Spinal cord (tissue), 10 donors: ENCODE data around the gene KCNH1. TPM values are rescaled to one million over a fixed set of nuclear protein-coding genes. Genes with fewer than 3 reads are reported as not detected.

Source experiments
- DNase-seq, 6 donors: peaks; one replicate each; pipeline versions ENCODE4 v3.0.0 to v3.0.0-alpha.2; 2013 to 2015; ENCODE audit warnings: low spot score in 6 of 6, low read depth in 4 of 6
- H3K27ac ChIP-seq: one replicate; pipeline ENCODE4 v1.5.1; 2013; ENCODE audit warnings: low read depth, low read length, control low read depth
- H3K27me3 ChIP-seq: one replicate; pipeline ENCODE4 v1.6.1; 2013; ENCODE audit warnings: low read length; ENCODE audit not compliant: control insufficient read depth, insufficient read depth
- H3K36me3 ChIP-seq: one replicate; pipeline ENCODE4 v1.6.1; 2013; ENCODE audit warnings: low read length; ENCODE audit not compliant: control insufficient read depth, insufficient read depth
- H3K4me1 ChIP-seq: one replicate; pipeline ENCODE4 v1.6.1; 2013; ENCODE audit warnings: low read length; ENCODE audit not compliant: control insufficient read depth, insufficient read depth
- H3K4me3 ChIP-seq: one replicate; pipeline ENCODE4 v1.5.1; 2013; ENCODE audit warnings: low read depth, low read length, control low read depth
- H3K9me3 ChIP-seq: one replicate; pipeline ENCODE4 v1.6.1; 2013; ENCODE audit warnings: low read length; ENCODE audit not compliant: control insufficient read depth, insufficient read depth
- WGBS: methylation state at CpG from one replicate; pipeline ENCODE4 v1.1.5; 2013; ENCODE audit warnings: missing lambda C conversion rate; ENCODE audit not compliant: insufficient coverage; 5-methylcytosine and 5-hydroxymethylcytosine counted together
- long read RNA-seq, 4 donors: transcript quantifications; one replicate each; lab custom pipeline, GENCODE V29; 2026
- polyA plus RNA-seq, 2 donors: library from polyadenylated mRNA; unstranded; fragments of 120-200 nt; gene quantifications; one replicate each; pipeline ENCODE4 v1.2.1, GENCODE V29; 2013; ENCODE audit not compliant: insufficient read length in 2 of 2
- total RNA-seq, 2 donors: library from RNA; depleted of rRNA in 1 of 2; stranded (reverse); fragments of 120-200 nt in 1 of 2; fragments of >200 nt in 1 of 2; gene quantifications; one replicate each; pipeline versions ENCODE4 v1.2.3 to v1.2.4, GENCODE V29; 2013 to 2014
- donor health status: healthy.

The KCNH1 gene, protein sequence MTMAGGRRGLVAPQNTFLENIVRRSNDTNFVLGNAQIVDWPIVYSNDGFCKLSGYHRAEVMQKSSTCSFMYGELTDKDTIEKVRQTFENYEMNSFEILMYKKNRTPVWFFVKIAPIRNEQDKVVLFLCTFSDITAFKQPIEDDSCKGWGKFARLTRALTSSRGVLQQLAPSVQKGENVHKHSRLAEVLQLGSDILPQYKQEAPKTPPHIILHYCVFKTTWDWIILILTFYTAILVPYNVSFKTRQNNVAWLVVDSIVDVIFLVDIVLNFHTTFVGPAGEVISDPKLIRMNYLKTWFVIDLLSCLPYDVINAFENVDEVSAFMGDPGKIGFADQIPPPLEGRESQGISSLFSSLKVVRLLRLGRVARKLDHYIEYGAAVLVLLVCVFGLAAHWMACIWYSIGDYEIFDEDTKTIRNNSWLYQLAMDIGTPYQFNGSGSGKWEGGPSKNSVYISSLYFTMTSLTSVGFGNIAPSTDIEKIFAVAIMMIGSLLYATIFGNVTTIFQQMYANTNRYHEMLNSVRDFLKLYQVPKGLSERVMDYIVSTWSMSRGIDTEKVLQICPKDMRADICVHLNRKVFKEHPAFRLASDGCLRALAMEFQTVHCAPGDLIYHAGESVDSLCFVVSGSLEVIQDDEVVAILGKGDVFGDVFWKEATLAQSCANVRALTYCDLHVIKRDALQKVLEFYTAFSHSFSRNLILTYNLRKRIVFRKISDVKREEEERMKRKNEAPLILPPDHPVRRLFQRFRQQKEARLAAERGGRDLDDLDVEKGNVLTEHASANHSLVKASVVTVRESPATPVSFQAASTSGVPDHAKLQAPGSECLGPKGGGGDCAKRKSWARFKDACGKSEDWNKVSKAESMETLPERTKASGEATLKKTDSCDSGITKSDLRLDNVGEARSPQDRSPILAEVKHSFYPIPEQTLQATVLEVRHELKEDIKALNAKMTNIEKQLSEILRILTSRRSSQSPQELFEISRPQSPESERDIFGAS
- total RNA-seq = 1 to 10 TPM; 2.6 to 8.6 TPM
- polyA plus RNA-seq = 1 to 10 TPM; 3.8 to 3.9 TPM
- long read RNA-seq, donor 1 = 0 reads
- long read RNA-seq, donor 2 = 0 reads
- long read RNA-seq, donor 3, partial matches to known transcripts = 0 of 1 reads
- long read RNA-seq, donor 3, other reads (novel, unspliced or antisense) = 0 of 1 reads
- long read RNA-seq, donor 4 = 0 reads

DNA sequence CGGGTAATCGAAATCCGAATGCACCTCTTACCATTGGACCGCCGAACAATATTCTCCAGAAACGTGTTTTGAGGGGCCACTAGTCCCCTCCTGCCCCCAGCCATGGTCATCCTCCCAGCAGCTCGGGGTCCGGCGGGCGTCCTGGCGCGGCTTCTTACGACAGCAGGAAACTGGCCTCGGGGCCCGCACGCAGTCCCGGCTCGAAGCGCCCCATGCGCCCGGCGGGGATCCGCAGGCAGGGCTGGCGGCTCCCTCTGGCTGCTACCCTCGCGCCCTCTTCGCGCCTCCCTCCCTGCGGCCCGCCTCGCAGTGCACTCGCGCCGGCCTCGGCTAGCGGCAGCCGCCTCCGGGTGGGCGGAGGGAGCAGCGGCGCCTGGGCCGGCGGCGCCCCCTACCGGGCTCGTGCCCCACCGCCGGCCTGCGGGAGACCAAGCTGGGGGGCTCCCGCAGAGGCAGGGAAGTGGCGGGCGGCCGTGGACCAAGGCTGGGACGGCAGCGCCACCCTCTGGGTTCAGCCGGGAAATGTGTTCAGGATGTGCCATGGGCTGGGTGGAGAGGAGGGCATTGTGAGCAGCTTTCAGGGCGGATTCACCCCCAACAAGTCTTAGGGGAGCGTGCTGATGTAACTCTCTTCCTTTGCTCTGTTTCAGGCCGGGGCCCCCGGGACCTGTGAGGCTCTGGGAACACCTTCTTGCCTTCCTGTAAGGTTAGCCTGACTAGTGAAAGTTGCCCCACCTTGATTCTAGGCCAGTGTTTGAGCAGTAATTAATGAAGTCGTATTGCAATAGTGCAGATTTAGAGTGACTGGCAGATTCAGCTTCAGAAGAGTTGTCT, at the start of gene KCNH1:
KCNH1 (minus strand) TSS at position 313 of the 834 bp plus-strand sequence; CDS start at position 110, 203 bp downstream.
- H3K9me3 ChIP-seq = no peaks in the 10 kb centered on the region
- peaks cover 21% of the 10 kb centered on the region for H3K27me3 ChIP-seq
- H3K36me3 ChIP-seq = no peaks in the 10 kb centered on the region
- peak within 1 kb of the TSS; percentile 51 for H3K4me3 ChIP-seq
- H3K27ac ChIP-seq = no peak within 1 kb of the TSS
- peak; percentile 57 to 95 (median 82) for DNase-seq
- H3K4me1 ChIP-seq = peaks cover 12% of the 10 kb centered on the region
- 2% methylated on average over 61 of the region's 61 CpGs for WGBS

DNA sequence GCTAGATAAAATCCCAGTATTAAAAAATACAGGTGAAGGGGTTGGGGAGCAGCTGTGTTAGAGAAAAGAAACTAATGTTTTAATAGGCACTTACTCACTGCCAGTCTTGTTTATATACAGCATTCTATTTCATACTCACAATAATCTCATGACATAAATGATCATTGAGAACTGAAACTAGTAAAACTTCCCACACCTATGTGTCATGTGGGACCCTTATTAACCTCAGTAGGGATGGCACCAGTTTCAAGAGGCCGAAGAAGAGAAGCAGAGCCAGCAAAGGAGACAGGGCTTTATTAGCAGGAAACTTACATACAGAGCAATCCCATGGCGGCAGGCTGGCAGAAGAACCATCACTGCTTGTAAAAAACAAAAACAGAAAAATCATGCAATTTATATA, 48.8 kb upstream of the KCNH1 start:
- Histone ChIP-seq H3K27me3 (no peaks in the 10 kb centered on the region), H3K4me3 (no peak overlapping the region), H3K4me1 (no peaks in the 10 kb centered on the region), H3K9me3 (no peaks in the 10 kb centered on the region), H3K27ac (no peak overlapping the region), H3K36me3 (no peaks in the 10 kb centered on the region)
- WGBS = 100% methylated on average over 2 of the region's 2 CpGs
- DNase-seq = no peak

DNA sequence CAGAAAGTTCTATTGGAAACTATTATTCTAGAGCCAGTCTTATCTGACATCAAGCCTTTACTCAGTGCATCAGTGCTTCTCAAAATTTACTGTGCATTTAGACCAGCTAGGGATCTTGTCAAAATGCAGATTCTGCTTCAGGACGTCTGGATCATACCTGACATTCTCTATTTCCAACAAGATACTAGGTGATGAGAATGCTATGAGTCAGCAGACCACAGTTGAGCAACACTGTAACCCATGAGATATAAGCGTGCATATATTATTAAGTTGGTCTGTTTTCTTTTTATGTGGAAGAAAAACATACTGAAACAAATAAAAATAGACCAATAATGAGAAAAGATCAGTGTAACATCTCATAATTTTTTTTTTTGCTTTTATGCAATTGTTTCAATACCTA, 40.4 kb upstream of the KCNH1 start:
- no CpG with 5 or more reads among the region's 2 CpGs for WGBS
- DNase-seq = no peak
- H3K27me3 ChIP-seq = no peaks in the 10 kb centered on the region
- no peaks in the 10 kb centered on the region for H3K4me1 ChIP-seq
- no peaks in the 10 kb centered on the region for H3K36me3 ChIP-seq
- H3K4me3 ChIP-seq = no peak overlapping the region
- H3K9me3 ChIP-seq = peaks cover 5% of the 10 kb centered on the region
- H3K27ac ChIP-seq = no peak overlapping the region

DNA sequence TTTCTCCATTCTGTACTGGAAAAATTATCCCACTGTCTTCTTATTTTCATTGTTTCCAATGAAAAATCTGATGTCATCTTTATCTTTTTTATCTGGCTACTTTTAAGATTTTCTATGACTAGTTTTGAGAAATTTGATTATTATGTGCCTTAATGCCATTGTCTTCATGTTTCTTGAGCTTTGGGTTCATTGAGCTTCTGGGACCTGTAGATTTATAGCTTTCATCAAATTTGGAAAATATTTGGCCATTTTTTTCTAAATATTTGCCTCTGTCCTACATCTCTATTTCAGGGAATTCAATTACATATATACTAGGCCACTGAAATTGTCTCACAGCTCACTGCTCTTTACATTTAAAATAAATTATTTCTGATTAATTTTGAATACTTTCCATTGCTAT, 38.7 kb upstream of the KCNH1 start:
- Histone ChIP-seq H3K27ac (no peak overlapping the region), H3K9me3 (peaks cover 7% of the 10 kb centered on the region), H3K4me3 (no peak overlapping the region), H3K4me1 (no peaks in the 10 kb centered on the region), H3K36me3 (no peaks in the 10 kb centered on the region), H3K27me3 (no peaks in the 10 kb centered on the region)
- no peak for DNase-seq

DNA sequence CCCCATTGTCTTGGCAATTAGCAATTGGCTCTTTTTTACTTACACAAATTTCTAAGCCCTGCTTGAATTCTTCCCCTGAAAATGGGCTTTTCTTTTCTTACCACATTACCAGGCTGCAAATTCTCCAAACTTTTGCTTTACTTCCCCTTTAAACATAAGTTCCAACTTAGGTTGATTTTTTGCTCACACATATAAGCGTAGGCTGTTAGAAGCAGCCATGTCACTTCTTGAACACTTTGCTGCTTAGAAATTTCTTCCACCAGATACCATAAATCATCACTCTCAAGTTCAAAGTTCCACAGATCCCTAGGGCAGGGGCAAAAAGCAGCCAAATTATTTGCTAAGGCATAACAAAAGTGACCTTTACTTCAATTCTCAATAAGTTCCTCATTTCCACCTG, 35.4 kb upstream of the KCNH1 start:
- Histone ChIP-seq H3K4me3 (no peak overlapping the region), H3K27ac (no peak overlapping the region), H3K36me3 (no peaks in the 10 kb centered on the region), H3K27me3 (no peaks in the 10 kb centered on the region), H3K9me3 (peaks cover 7% of the 10 kb centered on the region), H3K4me1 (no peaks in the 10 kb centered on the region)
- 91% methylated on average over 1 of the region's 1 CpG for WGBS
- DNase-seq = no peak

DNA sequence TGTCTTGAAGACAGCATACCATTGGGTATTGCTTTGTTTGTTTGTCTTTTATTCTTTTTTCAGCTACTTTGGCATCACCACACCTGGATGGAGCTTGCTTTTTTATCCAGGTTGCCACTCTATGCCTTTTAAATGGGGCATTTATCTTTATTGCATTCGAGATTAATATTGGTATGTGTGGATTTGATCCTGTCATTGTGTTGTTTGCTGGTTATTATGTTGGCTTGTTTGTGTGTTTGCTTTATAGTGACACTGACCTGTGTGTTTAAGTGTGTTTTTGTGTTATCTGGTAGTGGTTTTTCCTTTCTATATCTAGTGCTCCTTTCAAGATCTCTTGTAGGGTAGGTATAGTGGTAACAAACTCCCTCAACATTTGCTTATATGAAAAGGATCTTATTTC, 24.9 kb upstream of the KCNH1 start:
- Histone ChIP-seq H3K36me3 (no peaks in the 10 kb centered on the region), H3K27me3 (no peaks in the 10 kb centered on the region), H3K4me3 (no peak overlapping the region), H3K27ac (no peak overlapping the region), H3K9me3 (peaks cover 2% of the 10 kb centered on the region), H3K4me1 (no peaks in the 10 kb centered on the region)
- WGBS = 80% methylated on average over 1 of the region's 1 CpG
- DNase-seq = no peak

DNA sequence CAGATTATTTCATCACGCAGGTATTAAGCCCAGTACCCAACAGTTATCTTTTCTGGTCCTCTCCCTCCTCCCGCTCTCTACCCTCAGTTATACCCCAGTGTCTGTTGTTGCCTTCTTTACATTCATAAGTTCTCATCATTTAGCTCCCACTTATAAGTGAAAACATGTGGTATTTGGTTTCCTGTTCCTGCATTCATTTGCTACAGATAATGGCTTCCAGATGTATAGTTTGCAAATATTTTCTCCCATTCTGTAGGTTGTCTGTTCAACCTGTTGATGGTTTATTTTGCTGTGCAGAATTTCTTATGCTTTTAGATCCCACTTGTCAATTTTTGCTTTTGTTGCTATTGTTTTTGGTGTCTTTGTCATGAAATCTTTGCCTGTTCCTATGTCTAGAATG, 21.1 kb upstream of the KCNH1 start:
- no peak overlapping the region for H3K4me3 ChIP-seq
- no peaks in the 10 kb centered on the region for H3K36me3 ChIP-seq
- WGBS = no CpG with 5 or more reads among the region's 2 CpGs
- DNase-seq = no peak
- no peaks in the 10 kb centered on the region for H3K27me3 ChIP-seq
- H3K4me1 ChIP-seq = no peaks in the 10 kb centered on the region
- no peak overlapping the region for H3K27ac ChIP-seq
- H3K9me3 ChIP-seq = peaks cover 2% of the 10 kb centered on the region

DNA sequence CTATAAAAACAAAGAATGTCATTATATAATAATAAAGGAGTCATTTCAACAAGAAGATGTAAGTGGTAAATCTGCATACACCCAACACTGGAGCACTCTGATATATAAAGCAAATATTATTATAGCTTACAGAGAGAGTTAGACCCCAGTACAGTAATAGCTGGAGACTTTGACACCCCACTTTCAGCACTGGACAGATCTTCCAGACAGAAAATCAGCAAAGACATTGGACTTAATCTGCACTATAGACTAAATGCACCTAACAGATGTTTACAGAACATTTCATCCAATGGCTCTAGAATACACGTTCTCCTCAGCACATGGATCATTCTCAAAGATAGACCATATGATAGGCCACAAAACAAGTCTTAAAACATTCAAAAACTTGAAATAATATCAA, 20.0 kb upstream of the KCNH1 start:
- peaks cover 2% of the 10 kb centered on the region for H3K9me3 ChIP-seq
- no peaks in the 10 kb centered on the region for H3K36me3 ChIP-seq
- no peak overlapping the region for H3K4me3 ChIP-seq
- DNase-seq = no peak
- no peak overlapping the region for H3K27ac ChIP-seq
- no peaks in the 10 kb centered on the region for H3K27me3 ChIP-seq
- H3K4me1 ChIP-seq = no peaks in the 10 kb centered on the region
- 100% methylated on average over 1 of the region's 1 CpG for WGBS

DNA sequence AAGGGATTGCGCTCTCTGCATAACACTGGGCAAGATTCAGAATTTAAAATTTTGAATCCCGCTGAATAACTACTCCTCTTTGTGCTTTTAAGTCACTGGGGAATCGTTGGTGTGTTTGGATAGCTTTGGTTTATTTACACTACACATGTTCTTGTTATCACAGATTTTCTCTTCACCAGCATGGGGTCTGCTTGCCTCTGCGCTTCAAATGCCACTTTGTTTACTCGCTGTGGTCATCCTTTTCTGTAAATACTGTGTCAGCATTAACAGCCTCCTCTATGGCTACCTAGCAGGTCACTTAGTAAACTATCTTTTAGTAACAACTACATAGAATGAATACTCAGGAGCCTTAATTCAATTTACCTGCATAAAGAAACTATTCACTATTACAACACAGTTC, 14.4 kb upstream of the KCNH1 start:
- no peaks in the 10 kb centered on the region for H3K36me3 ChIP-seq
- WGBS = 72% methylated on average over 3 of the region's 5 CpGs
- DNase-seq = peak in 1 of 6 donors; percentile 59
- H3K27ac ChIP-seq = no peak overlapping the region
- H3K4me1 ChIP-seq = no peaks in the 10 kb centered on the region
- no peaks in the 10 kb centered on the region for H3K27me3 ChIP-seq
- H3K4me3 ChIP-seq = no peak overlapping the region
- H3K9me3 ChIP-seq = no peaks in the 10 kb centered on the region
